CD4-positive, alpha-beta memory T cell (primary cell): ENCODE measurements around the gene EPHA8. TPM values are rescaled to one million over a fixed set of nuclear protein-coding genes. Genes with fewer than 3 reads are reported as not detected.

Experiments
- CTCF ChIA-PET: fragments of 350-600 bp; sonication (Branson Sonifier 250); formaldehyde crosslinking; loops from one replicate; lab custom pipeline; 2021; ENCODE audit warnings: inconsistent platforms; ENCODE audit not compliant: partially characterized antibody; lab: Charles Lee
- POLR2A ChIA-PET: fragments of 350-600 bp; sonication (Branson Sonifier 250); formaldehyde crosslinking; loops from one replicate; lab custom pipeline; 2021; ENCODE audit not compliant: partially characterized antibody; lab: Charles Lee
- DNase-seq, 5 donors: peaks; one replicate each; pipeline versions ENCODE4 v3.0.0 to v3.0.0-alpha.2; 2020 to 2022; ENCODE audit warnings: mixed read lengths in 1 of 5
- H3K27ac ChIP-seq: one replicate; pipeline ENCODE4 v1.7.0; 2013; ENCODE audit warnings: low read depth, low read length
- H3K27me3 ChIP-seq: 2 replicates; pipeline ENCODE4 v1.7.0; 2013; ENCODE audit warnings: mild to moderate bottlenecking, low read length, moderate library complexity; ENCODE audit not compliant: insufficient read depth
- H3K36me3 ChIP-seq: 2 replicates; pipeline ENCODE4 v1.7.0; 2013; ENCODE audit warnings: mild to moderate bottlenecking, low read length, moderate library complexity; ENCODE audit not compliant: insufficient read depth
- H3K4me1 ChIP-seq: 2 replicates; pipeline ENCODE4 v1.7.0; 2013; ENCODE audit warnings: mild to moderate bottlenecking, low read length, moderate library complexity; ENCODE audit not compliant: insufficient read depth
- H3K4me3 ChIP-seq, 2 donors: one replicate each; pipeline ENCODE4 v1.7.0; 2013; ENCODE audit warnings: low read length in 2 of 2, mild to moderate bottlenecking in 1 of 2
- H3K9me3 ChIP-seq, 2 donors: one replicate each; pipeline ENCODE4 v1.7.0; 2013; ENCODE audit warnings: low read length in 2 of 2, control low read depth in 1 of 2; ENCODE audit not compliant: control insufficient read depth in 1 of 2
- H3K27ac Mint-ChIP-seq, 7 donors: one replicate each; pipeline ENCODE4 v1.8.0; 2020 to 2021; ENCODE audit warnings: mixed read lengths in 7 of 7, mild to moderate bottlenecking in 6 of 7, inconsistent platforms in 3 of 7, moderate library complexity in 3 of 7
- H3K27me3 Mint-ChIP-seq, 2 donors: one replicate each; pipeline ENCODE4 v1.8.0; 2020 to 2021; ENCODE audit warnings: mixed read lengths in 2 of 2
- H3K36me3 Mint-ChIP-seq, 2 donors: one replicate each; pipeline ENCODE4 v1.8.0; 2020 to 2021; ENCODE audit warnings: mixed read lengths in 2 of 2, inconsistent platforms in 1 of 2, mild to moderate bottlenecking in 1 of 2
- H3K4me1 Mint-ChIP-seq, 4 donors: one replicate each; pipeline ENCODE4 v1.8.0; 2020 to 2021; ENCODE audit warnings: mixed read lengths in 4 of 4, mild to moderate bottlenecking in 1 of 4
- H3K4me3 Mint-ChIP-seq, 8 donors: one replicate each; pipeline ENCODE4 v1.8.0; 2020 to 2021; ENCODE audit warnings: mixed read lengths in 8 of 8, mild to moderate bottlenecking in 7 of 8, moderate library complexity in 6 of 8, inconsistent platforms in 3 of 8
- H3K9me3 Mint-ChIP-seq, 8 donors: one replicate each; pipeline ENCODE4 v1.8.0; 2020 to 2021; ENCODE audit warnings: mixed read lengths in 8 of 8, mild to moderate bottlenecking in 5 of 8, inconsistent platforms in 3 of 8, moderate library complexity in 1 of 8
- intact Hi-C: fragments of 100-400 bp; cut with micrococcal nuclease; formaldehyde crosslinking; loops from one replicate; pipeline ENCODE4 v1.15.1; 2023
- microRNA-seq: library from miRNA; unstranded; fragments of <30 nt; microRNA quantifications from one replicate; pipeline ENCODE4 v1.2.0, GENCODE V29; 2021; ENCODE audit warnings: borderline replicate concordance, borderline number of aligned reads, borderline microRNAs expressed, mixed read lengths
- polyA plus RNA-seq, 2 donors: library from polyadenylated mRNA; unstranded; fragments of 300-500 nt; fragmentation: Illumina TruSeq; gene quantifications; one replicate each; pipeline ENCODE4 v1.2.3, GENCODE V29; 2021
- total RNA-seq, 2 experiments: library from RNA; stranded (reverse); gene quantifications; one replicate each; pipeline ENCODE4 v1.2.3, GENCODE V29; 2021

The EPHA8 gene
- total and polyA plus RNA-seq, 4 experiments from 2014 or later, result not detected

DNA sequence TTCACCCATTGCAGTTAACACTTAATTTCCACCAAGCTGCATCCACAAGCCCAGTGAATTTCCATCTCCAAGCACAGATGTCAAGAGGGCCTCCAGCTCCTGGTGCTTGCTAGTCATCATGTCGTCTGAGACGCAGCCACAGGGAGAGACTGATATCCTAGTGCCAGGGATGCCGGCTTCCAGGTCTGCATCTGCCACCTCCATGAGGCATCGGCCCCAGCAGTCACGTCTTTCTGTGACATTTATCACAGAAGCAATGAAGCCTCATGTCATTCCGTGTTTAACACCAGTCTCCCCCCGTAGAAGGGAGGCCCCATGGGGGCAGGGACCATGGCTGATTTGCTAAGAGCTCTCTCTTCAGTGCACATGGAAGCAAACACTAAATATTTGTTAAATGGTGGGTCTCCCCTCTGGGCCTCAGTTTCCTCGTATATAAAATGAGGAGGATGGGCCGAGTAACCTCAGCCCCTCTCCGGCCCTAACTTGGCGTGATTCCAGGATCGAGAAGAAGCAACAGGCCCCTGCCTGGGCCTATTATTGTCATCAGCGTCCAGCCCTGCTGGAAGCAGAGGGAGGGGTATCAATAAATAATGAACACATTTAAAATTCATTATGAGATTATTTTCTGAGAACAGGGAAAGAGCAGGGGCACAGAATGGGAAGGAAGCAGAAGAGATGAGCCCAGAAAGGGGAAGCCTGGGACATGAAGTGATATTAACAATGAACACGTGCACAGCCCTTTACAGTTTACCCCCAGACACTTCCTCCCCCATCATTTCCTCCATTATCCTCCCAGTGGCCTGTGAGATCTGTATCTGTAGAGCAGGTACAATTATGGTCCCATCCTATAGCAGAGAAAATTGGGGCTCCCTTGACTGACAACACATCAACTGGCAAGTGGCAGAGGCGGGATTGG is 88.9 kb downstream of the EPHA8 start:
- no peaks in the 10 kb centered on the region for H3K36me3 Mint-ChIP-seq
- DNase-seq, result no peak
- H3K9me3 Mint-ChIP-seq, result peaks cover 0 to 2% (median 0%) of the 10 kb centered on the region in 8 donors
- Histone ChIP-seq H3K27ac (no peak overlapping the region), H3K4me3 (no peak overlapping the region), H3K27me3 (no peaks in the 10 kb centered on the region), H3K36me3 (no peaks in the 10 kb centered on the region), H3K9me3 (no peaks in the 10 kb centered on the region), H3K4me1 (no peaks in the 10 kb centered on the region)
- no peak overlapping the region for H3K27ac Mint-ChIP-seq
- ChIA-PET CTCF (interaction anchor here (0.7 kb wide), 1 partner anchor 10 kb away, joined by 3 read pairs; no protein-coding TSS in a partner anchor), POLR2A (no interaction called here)
- H3K4me1 Mint-ChIP-seq, result no peaks in the 10 kb centered on the region
- intact Hi-C loops, result no loop called here
- no peak overlapping the region for H3K4me3 Mint-ChIP-seq
- H3K27me3 Mint-ChIP-seq, result peaks cover 8 to 15% of the 10 kb centered on the region in 2 donors

DNA sequence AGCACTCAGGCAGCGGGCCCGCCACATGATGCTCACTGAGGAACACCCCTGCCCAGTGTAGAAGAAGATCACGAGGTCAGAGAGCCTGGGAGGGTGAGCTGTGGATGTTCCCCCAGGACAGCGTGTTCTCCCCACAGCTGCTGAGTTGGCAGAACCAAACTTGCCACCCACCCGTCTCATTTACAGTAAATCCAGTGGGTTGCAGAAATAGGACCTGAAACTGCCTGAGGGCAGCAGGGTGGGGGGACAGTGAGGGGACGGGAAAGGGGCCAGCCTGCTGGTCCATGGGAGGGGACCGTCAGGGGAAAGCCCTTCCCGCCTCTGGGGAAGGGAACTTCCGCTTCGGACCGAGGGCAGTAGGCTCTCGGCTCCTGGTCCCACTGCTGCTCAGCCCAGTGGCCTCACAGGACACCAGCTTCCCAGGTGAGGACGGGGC is 89.6 kb downstream of the EPHA8 start, which contains the start of gene C1QB:
Gene C1QB, plus strand, starts transcription at position 356 of the 436 bp plus-strand sequence. CDS start 6,227 bp downstream, outside the sequence.
- H3K27me3 ChIP-seq, result no peaks in the 10 kb centered on the region
- Mint-ChIP-seq H3K4me3 (no peak within 1 kb of the TSS), H3K27ac (no peak within 1 kb of the TSS), H3K27me3 (peaks cover 9 to 14% of the 10 kb centered on the region in 2 donors), H3K36me3 (no peaks in the 10 kb centered on the region), H3K9me3 (peaks cover 0 to 2% (median 0%) of the 10 kb centered on the region in 8 donors), H3K4me1 (no peaks in the 10 kb centered on the region)
- POLR2A ChIA-PET, result interaction anchor here (0.8 kb wide), 1 partner anchor 771 kb away, joined by 3 read pairs; no protein-coding TSS in a partner anchor
- no peak within 1 kb of the TSS for H3K27ac ChIP-seq
- H3K9me3 ChIP-seq, result no peaks in the 10 kb centered on the region
- CTCF ChIA-PET, result no interaction called here
- no peak within 1 kb of the TSS for H3K4me3 ChIP-seq
- H3K36me3 ChIP-seq, result no peaks in the 10 kb centered on the region
- intact Hi-C loops, result no loop called here
- no peaks in the 10 kb centered on the region for H3K4me1 ChIP-seq
- no peak for DNase-seq

Small RNA genes within 50 kb of the gene (microRNA-seq; reads per million reads assigned to microRNA genes)
- gene MIR6127, result not detected

Other genes with a start within 250 kb of the EPHA8 start
- 10 to 100 TPM; 46.3 to 50.6 TPM for gene ZBTB40, start 111.6 kb upstream of the EPHA8 start, total RNA-seq
- 1 to 10 TPM in 1 of 2 donors, under 1 TPM in 1; 0.81 to 6.7 TPM for gene ZBTB40, start 111.6 kb upstream of the EPHA8 start, polyA plus RNA-seq
- gene C1QA, start 73.1 kb downstream of the EPHA8 start, total RNA-seq, result 1 to 10 TPM; 1.2 to 2.2 TPM
- gene C1QA, start 73.1 kb downstream of the EPHA8 start, polyA plus RNA-seq, result not detected
- 1 to 10 TPM; 3.3 to 3.8 TPM for gene C1QC, start 80.1 kb downstream of the EPHA8 start, total RNA-seq
- gene C1QC, start 80.1 kb downstream of the EPHA8 start, polyA plus RNA-seq, result not detected
- 1 to 10 TPM; 2.1 to 2.9 TPM for gene C1QB, start 89.7 kb downstream of the EPHA8 start, total RNA-seq
- not detected for gene C1QB, start 89.7 kb downstream of the EPHA8 start, polyA plus RNA-seq
- under 1 TPM; 0.35 to 0.36 TPM for gene EPHB2, start 147.3 kb downstream of the EPHA8 start, total RNA-seq
- not detected for gene EPHB2, start 147.3 kb downstream of the EPHA8 start, polyA plus RNA-seq